IPS-11a (cell line): ENCODE data around the gene BTNL2.
"Not testable (repeated sequence)": the region's sequence is repeated elsewhere in the genome, so short reads cannot be mapped to it uniquely, and the experiment has no call there.

Source experiments
- H3K4me3 ChIP-seq: one replicate; pipeline ENCODE4 v1.5.1; 2013; ENCODE audit warnings: low read depth, low read length, control low read depth

BTNL2 gene, protein sequence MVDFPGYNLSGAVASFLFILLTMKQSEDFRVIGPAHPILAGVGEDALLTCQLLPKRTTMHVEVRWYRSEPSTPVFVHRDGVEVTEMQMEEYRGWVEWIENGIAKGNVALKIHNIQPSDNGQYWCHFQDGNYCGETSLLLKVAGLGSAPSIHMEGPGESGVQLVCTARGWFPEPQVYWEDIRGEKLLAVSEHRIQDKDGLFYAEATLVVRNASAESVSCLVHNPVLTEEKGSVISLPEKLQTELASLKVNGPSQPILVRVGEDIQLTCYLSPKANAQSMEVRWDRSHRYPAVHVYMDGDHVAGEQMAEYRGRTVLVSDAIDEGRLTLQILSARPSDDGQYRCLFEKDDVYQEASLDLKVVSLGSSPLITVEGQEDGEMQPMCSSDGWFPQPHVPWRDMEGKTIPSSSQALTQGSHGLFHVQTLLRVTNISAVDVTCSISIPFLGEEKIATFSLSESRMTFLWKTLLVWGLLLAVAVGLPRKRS

GRCh38 chr6:32406857-32407256, at the start of gene BTNL2:
BTNL2 (minus strand) TSS chr6:32407181; CDS start chr6:32407123, 58 bp downstream.
- H3K4me3 ChIP-seq, result no peak within 1 kb of the TSS

DNA sequence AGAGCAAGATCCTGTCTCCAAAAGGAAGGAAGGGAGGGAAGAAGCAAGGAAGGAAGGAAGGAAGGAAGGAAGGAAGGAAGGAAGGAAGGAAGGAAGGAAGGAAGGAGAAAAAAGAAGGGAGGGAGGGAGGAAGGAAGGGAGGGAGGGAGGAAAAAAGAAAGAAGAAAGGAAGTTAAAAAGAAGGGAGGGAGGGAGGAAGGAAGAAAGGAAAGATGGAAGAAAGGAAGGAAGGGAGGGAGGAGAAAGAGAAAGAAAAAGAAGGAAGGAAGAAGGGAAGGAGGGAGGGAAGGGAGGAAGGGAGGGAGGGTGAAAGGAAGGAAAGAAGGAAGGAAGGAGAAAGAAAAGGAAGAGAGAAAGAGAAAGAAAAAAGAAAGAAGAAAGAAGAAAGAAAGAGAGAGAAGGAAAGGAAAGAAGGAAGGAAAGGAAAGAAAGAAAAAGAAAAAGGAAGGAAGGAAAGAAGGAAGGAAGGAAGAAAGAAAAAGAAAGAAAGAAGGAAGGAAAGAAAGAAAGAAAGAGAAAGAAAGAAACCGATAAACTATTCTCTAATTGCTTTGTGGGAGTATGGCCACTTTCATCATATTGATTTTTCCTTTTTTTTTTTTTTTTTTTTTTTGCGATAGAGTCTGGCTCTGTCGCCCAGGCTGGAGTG, 42.2 kb upstream of the BTNL2 start:
- no peak overlapping the region for H3K4me3 ChIP-seq

GRCh38 chr6:32447932-32448331, 41.0 kb upstream of the BTNL2 start:
- no peak overlapping the region for H3K4me3 ChIP-seq

DNA sequence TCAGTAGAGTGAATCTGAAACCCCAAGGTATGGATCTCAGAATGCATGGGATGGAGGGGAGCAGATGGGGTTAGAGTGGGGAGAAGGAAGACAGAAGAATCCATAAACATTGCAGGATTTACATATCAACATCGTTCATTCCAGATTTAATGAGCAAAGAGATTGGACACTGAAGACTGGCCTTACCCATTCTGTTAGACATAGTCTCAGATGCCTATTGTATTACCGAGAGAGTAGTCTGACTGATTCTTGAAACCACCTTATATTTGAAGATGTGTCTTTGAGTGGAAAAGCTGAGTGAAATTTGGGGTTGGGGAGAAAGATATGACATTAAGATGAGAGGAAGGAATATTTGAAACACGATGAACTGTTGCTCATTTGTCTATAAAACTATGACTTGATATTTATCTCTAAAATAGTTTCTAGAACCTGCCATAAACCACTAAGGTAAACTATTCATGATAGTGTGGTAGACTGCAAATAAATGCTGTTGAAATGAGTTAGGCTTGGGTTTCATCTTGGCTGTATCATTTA, 38.4 kb upstream of the BTNL2 start:
- H3K4me3 ChIP-seq, result no peak overlapping the region

GRCh38 chr6:32444433-32444832, 37.5 kb upstream of the BTNL2 start:
- no peak overlapping the region for H3K4me3 ChIP-seq

- H3K4me3 ChIP-seq, result no peak overlapping the region
These were observed 36.1 kb upstream of the BTNL2 start for GRCh38 chr6:32442977-32443552.

- no peak overlapping the region for H3K4me3 ChIP-seq
These were observed 35.3 kb upstream of the BTNL2 start for GRCh38 chr6:32442243-32442667.

DNA sequence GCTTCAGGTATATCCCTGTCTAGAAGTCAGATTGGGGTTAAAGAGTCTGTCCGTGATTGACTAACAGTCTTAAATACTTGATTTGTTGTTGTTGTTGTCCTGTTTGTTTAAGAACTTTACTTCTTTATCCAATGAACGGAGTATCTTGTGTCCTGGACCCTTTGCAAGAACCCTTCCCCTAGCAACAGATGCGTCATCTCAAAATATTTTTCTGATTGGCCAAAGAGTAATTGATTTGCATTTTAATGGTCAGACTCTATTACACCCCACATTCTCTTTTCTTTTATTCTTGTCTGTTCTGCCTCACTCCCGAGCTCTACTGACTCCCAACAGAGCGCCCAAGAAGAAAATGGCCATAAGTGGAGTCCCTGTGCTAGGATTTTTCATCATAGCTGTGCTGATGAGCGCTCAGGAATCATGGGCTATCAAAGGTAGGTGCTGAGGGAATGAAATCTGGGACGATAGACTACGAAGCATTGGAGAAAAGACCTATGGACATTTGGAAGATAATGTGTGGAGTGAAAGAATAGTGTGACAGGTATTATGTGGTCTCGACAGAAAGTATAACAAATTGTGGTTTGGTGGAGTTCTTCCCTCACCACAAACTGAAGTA, 32.7 kb upstream of the BTNL2 start, which contains the start of gene HLA-DRA:
HLA-DRA (plus strand) TSS at position 286 of the 613 bp plus-strand sequence; CDS start at position 350, 64 bp downstream.
- H3K4me3 ChIP-seq, result no peak within 1 kb of the TSS

GRCh38 chr6:32439139-32439538, 32.2 kb upstream of the BTNL2 start:
- H3K4me3 ChIP-seq, result no peak overlapping the region

DNA sequence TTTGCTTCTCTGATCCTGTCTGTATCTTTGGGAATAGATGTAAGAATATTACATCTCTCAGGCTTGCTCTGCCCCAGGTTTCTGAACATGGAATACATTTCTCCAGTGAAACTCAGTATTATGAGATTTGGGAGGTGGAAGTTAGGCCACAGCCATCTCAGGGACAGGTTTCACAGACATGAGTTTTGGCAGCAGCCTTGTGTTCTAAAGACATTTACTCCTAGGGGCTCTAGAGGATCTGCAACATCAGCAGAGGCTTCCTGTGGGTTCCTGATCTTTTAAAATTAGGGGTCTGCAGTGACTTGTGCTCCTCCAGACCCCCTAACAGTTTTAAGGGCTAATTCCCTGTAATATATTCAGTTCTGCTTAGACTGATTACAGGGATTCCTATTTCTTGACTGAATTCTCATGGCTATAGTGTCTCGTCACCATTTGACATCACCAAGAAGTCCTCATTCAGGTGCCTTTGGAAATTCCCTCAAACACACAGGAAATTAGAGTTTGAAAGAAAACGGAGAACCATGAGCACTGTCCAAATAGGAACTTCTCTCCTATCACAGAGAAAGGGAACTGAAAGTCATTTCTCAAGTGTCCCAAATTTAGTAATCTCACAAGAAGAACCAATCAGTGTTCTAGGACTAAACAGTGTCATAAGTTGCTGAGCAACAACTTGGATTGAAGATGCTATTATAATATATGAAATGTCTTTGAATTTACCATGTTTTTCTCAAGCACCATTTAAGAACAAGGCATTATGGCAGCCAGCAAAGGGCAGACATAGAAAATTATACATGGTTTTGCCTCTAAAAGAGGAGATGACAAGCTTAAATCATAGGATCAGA, 30.2 kb upstream of the BTNL2 start:
- no peak overlapping the region for H3K4me3 ChIP-seq

- H3K4me3 ChIP-seq, result no peak overlapping the region
These were observed 29.2 kb upstream of the BTNL2 start for GRCh38 chr6:32436186-32436585.

GRCh38 chr6:32433950-32434349, 27.0 kb upstream of the BTNL2 start:
- not testable (repeated sequence) for H3K4me3 ChIP-seq

GRCh38 chr6:32432050-32432450, 25.1 kb upstream of the BTNL2 start:
- no peak overlapping the region for H3K4me3 ChIP-seq

- no peak overlapping the region for H3K4me3 ChIP-seq
These were observed 24.2 kb upstream of the BTNL2 start for GRCh38 chr6:32431142-32431541.

GRCh38 chr6:32430179-32430578, 23.2 kb upstream of the BTNL2 start:
- H3K4me3 ChIP-seq, result no peak overlapping the region

- no peak overlapping the region for H3K4me3 ChIP-seq
These were observed 21.0 kb upstream of the BTNL2 start for GRCh38 chr6:32427934-32428474.

GRCh38 chr6:32427218-32427617, 20.2 kb upstream of the BTNL2 start:
- no peak overlapping the region for H3K4me3 ChIP-seq

DNA sequence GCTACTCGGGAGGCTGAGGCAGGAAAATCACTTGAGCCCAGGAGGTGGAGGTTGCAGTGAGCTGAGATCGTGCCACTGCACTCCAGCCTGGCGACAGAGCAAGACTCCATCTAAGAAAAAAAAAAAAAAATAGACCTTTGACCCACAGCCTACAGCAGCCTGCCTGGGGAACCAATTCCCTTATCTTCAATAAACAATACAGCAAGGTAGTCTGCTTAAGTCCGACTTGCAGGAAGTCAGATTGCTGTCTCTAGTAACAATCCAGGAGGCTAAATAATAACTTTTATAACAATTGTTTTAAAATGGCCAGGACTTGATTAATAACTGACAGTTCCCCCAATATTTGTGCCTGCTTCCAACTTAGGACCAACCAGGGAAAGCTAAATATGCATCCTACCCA, 19.4 kb upstream of the BTNL2 start:
- H3K4me3 ChIP-seq, result no peak overlapping the region

- H3K4me3 ChIP-seq, result no peak overlapping the region
These were observed 17.8 kb upstream of the BTNL2 start for GRCh38 chr6:32424589-32425300.
